HepG2 (cell line): ENCODE results near the gene SERINC4. TPM values are rescaled to one million over a fixed set of nuclear protein-coding genes. Genes with fewer than 3 reads are reported as not detected.

ENCODE experiments used
- ADNP ChIP-seq: sonication (generic); formaldehyde crosslinking; IDR thresholded peaks from 2 replicates; pipeline ENCODE4 v1.4.0; 2020; ENCODE audit warnings: missing genetic modification reagents
- DNMT1 ChIP-seq: sonication (generic); formaldehyde crosslinking; IDR thresholded peaks from 2 replicates; pipeline ENCODE4 v1.5.1; 2020; ENCODE audit warnings: mild to moderate bottlenecking, missing genetic modification reagents
- DPF2 ChIP-seq: sonication (generic); formaldehyde crosslinking; IDR thresholded peaks from 2 replicates; pipeline ENCODE4 v1.4.0; 2020; ENCODE audit warnings: mild to moderate bottlenecking, low read depth, missing genetic modification reagents, borderline replicate concordance
- HDAC2 ChIP-seq: sonication (generic); formaldehyde crosslinking; IDR thresholded peaks from 2 replicates; pipeline ENCODE4 v1.4.0; 2020; ENCODE audit warnings: missing genetic modification reagents
- KLF15 ChIP-seq: sonication (generic); formaldehyde crosslinking; IDR thresholded peaks from 2 replicates; pipeline ENCODE4 v1.8.1; 2023; ENCODE audit warnings: borderline replicate concordance, mild to moderate bottlenecking, inconsistent platforms, missing genetic modification reagents, mixed read lengths
- KMT2A ChIP-seq: sonication (generic); formaldehyde crosslinking; IDR thresholded peaks from 2 replicates; pipeline ENCODE4 v1.4.0; 2020; ENCODE audit warnings: missing genetic modification reagents
- SALL1 ChIP-seq: sonication (generic); formaldehyde crosslinking; IDR thresholded peaks from 2 replicates; pipeline ENCODE4 v1.8.0; 2022; ENCODE audit warnings: mild to moderate bottlenecking, missing genetic modification reagents
- SETDB1 ChIP-seq: sonication (generic); formaldehyde crosslinking; IDR thresholded peaks from 2 replicates; pipeline ENCODE4 v1.5.1; 2020; ENCODE audit warnings: missing genetic modification reagents, mild to moderate bottlenecking, borderline replicate concordance
- U2AF1 ChIP-seq: fragments of 200-400 bp; formaldehyde crosslinking; optimal IDR thresholded peaks from 2 replicates; pipeline ENCODE3; 2017; ENCODE audit warnings: mild to moderate bottlenecking, low read depth, low read length
- ZC3H13 ChIP-seq: sonication (generic); formaldehyde crosslinking; IDR thresholded peaks from 2 replicates; pipeline ENCODE4 v1.8.1; 2023; ENCODE audit warnings: mild to moderate bottlenecking, missing genetic modification reagents, moderate library complexity
- ZMYM2 ChIP-seq: sonication (generic); formaldehyde crosslinking; IDR thresholded peaks from 2 replicates; pipeline ENCODE4 v1.8.0; 2022; ENCODE audit warnings: mild to moderate bottlenecking, missing genetic modification reagents
- ZNF10 ChIP-seq: sonication (generic); formaldehyde crosslinking; IDR thresholded peaks from 2 replicates; pipeline ENCODE4 v1.4.0; 2020; ENCODE audit warnings: mild to moderate bottlenecking, low read depth, missing genetic modification reagents, borderline replicate concordance
- ZNF20 ChIP-seq: sonication (generic); formaldehyde crosslinking; IDR thresholded peaks from 2 replicates; pipeline ENCODE4 v1.4.0; 2020; ENCODE audit warnings: mild to moderate bottlenecking, moderate library complexity, missing genetic modification reagents
- ZNF350 ChIP-seq: sonication (generic); formaldehyde crosslinking; IDR thresholded peaks from 2 replicates; pipeline ENCODE4 v1.4.0; 2020; ENCODE audit warnings: mild to moderate bottlenecking, low read depth, missing genetic modification reagents, borderline replicate concordance
- ZNF430 ChIP-seq: sonication (generic); formaldehyde crosslinking; IDR thresholded peaks from 2 replicates; pipeline ENCODE4 v1.9.0; 2021; ENCODE audit warnings: mild to moderate bottlenecking, missing genetic modification reagents
- ZNF484 ChIP-seq: sonication (generic); formaldehyde crosslinking; IDR thresholded peaks from 2 replicates; pipeline ENCODE4 v1.5.1; 2020; ENCODE audit warnings: mild to moderate bottlenecking, low read depth, missing genetic modification reagents, borderline replicate concordance
- polyA plus RNA-seq, 8 experiments: library from polyadenylated mRNA; depleted of rRNA in 3 of 8; stranded (reverse) in 7 of 8; unstranded in 1 of 8; fragments of >200 nt; fragmentation: Illumina TruSeq in 4 of 8; extraction: Trizol in 4 of 8; gene quantifications; 2 replicates each; pipeline versions ENCODE4 v1.2.1 to v1.2.3, GENCODE V29; 2011 to 2016; ENCODE audit warnings: low read depth in 4 of 8, missing spikeins in 1 of 8, mixed read lengths in 1 of 8; ENCODE audit not compliant: insufficient read depth in 1 of 8
- total RNA-seq, 5 experiments: library from RNA; depleted of rRNA; stranded (reverse); fragments of >200 nt; fragmentation: Illumina TruSeq; extraction: Trizol; gene quantifications; 2 replicates each; pipeline ENCODE4 v1.2.3, GENCODE V29; 2016; ENCODE audit warnings: low read depth in 1 of 5
- TF ChIP-seq, protein P1 (sequence below): sonication (generic); formaldehyde crosslinking; IDR thresholded peaks from 2 replicates; pipeline ENCODE4 v1.4.0; 2020; ENCODE audit warnings: missing genetic modification reagents, borderline replicate concordance
- TF ChIP-seq, protein P2 (sequence below): sonication (generic); formaldehyde crosslinking; IDR thresholded peaks from 2 replicates; pipeline ENCODE4 v1.8.0; 2022; ENCODE audit warnings: mild to moderate bottlenecking, missing genetic modification reagents
- TF ChIP-seq, protein P3 (sequence below): sonication (generic); formaldehyde crosslinking; IDR thresholded peaks from 2 replicates; pipeline ENCODE4 v1.8.1; 2023; ENCODE audit warnings: mild to moderate bottlenecking, missing genetic modification reagents, borderline replicate concordance
- TF ChIP-seq, protein P4 (sequence below): sonication (generic); formaldehyde crosslinking; IDR thresholded peaks from 2 replicates; pipeline ENCODE4 v1.4.0; 2020; ENCODE audit warnings: mild to moderate bottlenecking, missing genetic modification reagents

The SERINC4 gene
- total and polyA plus RNA-seq, 2 of the 13 experiments (the other 11 are each of a cell fraction or from before 2014, with no cell fraction given) = not detected

DNA sequence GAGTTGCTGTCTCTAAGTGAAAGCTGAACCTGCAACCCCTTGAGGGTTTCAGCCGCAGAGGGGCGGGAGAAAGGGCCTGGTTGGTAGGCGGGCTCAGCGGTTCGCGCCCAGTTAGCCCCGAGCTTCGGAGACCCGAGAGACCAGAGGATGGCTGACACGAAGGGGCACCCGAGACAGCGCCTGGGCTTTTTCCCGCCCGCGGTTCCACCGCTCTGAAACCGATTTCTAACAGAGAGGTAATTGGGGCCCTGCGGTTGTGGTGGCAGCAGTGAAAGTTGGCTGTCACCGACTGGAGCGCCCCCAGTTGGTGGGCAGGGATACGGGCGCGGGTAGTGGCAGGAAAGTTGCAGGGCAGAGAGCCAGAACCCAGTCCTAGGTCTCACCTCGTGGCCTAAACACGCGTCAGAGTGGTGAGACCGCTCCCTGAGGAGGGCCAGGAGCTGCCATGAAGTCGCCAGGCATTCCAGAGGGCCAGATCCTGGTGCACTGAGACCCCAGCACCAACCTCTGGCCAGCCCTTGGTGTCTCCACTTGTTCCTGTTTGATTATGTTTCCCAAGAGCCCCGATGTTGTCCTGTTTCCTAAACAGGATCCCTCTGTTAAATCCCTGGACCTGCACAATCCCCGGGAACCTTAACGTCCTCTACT, 22.6 kb downstream of the SERINC4 start (continued):
- TF ChIP-seq, protein P1, sequence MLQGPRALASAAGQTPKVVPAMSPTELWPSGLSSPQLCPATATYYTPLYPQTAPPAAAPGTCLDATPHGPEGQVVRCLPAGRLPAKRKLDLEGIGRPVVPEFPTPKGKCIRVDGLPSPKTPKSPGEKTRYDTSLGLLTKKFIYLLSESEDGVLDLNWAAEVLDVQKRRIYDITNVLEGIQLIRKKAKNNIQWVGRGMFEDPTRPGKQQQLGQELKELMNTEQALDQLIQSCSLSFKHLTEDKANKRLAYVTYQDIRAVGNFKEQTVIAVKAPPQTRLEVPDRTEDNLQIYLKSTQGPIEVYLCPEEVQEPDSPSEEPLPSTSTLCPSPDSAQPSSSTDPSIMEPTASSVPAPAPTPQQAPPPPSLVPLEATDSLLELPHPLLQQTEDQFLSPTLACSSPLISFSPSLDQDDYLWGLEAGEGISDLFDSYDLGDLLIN = no peak
- TF ChIP-seq ZC3H13 (peak; percentile 71; the same call in 1 of the 2 replicates), DPF2 (CRISPR knock-in tag) (0 out of 2 replicates have a peak, but pooled peaks have one; percentile 17), U2AF1 (peak; percentile 39), KLF15 (no peak), ZNF484 (CRISPR knock-in tag) (no peak; the same call in 1 of the 2 replicates), DNMT1 (no peak), HDAC2 (CRISPR knock-in tag) (peak; percentile 39; the same call in 1 of the 2 replicates), ZNF350 (CRISPR knock-in tag) (peak; percentile 21; the same call in 1 of the 2 replicates), ZMYM2 (CRISPR knock-in tag) (peak; percentile 70; the same call in 1 of the 2 replicates), SALL1 (CRISPR knock-in tag) (peak; percentile 81), ZNF20 (CRISPR knock-in tag) (no peak), SETDB1 (CRISPR knock-in tag) (no peak), KMT2A (CRISPR knock-in tag) (peak; percentile 46; the same call in 1 of the 2 replicates), ZNF430 (peak; percentile 75; the same call in 1 of the 2 replicates), ZNF10 (CRISPR knock-in tag) (no peak), ADNP (0 out of 2 replicates have a peak, but pooled peaks have one; percentile 55)
- TF ChIP-seq, protein P2, sequence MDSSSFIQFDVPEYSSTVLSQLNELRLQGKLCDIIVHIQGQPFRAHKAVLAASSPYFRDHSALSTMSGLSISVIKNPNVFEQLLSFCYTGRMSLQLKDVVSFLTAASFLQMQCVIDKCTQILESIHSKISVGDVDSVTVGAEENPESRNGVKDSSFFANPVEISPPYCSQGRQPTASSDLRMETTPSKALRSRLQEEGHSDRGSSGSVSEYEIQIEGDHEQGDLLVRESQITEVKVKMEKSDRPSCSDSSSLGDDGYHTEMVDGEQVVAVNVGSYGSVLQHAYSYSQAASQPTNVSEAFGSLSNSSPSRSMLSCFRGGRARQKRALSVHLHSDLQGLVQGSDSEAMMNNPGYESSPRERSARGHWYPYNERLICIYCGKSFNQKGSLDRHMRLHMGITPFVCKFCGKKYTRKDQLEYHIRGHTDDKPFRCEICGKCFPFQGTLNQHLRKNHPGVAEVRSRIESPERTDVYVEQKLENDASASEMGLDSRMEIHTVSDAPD (CRISPR knock-in tag) = no peak
- TF ChIP-seq, protein P3, sequence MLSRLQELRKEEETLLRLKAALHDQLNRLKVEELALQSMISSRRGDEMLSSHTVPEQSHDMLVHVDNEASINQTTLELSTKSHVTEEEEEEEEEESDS (CRISPR knock-in tag) = no peak
- TF ChIP-seq, protein P4, sequence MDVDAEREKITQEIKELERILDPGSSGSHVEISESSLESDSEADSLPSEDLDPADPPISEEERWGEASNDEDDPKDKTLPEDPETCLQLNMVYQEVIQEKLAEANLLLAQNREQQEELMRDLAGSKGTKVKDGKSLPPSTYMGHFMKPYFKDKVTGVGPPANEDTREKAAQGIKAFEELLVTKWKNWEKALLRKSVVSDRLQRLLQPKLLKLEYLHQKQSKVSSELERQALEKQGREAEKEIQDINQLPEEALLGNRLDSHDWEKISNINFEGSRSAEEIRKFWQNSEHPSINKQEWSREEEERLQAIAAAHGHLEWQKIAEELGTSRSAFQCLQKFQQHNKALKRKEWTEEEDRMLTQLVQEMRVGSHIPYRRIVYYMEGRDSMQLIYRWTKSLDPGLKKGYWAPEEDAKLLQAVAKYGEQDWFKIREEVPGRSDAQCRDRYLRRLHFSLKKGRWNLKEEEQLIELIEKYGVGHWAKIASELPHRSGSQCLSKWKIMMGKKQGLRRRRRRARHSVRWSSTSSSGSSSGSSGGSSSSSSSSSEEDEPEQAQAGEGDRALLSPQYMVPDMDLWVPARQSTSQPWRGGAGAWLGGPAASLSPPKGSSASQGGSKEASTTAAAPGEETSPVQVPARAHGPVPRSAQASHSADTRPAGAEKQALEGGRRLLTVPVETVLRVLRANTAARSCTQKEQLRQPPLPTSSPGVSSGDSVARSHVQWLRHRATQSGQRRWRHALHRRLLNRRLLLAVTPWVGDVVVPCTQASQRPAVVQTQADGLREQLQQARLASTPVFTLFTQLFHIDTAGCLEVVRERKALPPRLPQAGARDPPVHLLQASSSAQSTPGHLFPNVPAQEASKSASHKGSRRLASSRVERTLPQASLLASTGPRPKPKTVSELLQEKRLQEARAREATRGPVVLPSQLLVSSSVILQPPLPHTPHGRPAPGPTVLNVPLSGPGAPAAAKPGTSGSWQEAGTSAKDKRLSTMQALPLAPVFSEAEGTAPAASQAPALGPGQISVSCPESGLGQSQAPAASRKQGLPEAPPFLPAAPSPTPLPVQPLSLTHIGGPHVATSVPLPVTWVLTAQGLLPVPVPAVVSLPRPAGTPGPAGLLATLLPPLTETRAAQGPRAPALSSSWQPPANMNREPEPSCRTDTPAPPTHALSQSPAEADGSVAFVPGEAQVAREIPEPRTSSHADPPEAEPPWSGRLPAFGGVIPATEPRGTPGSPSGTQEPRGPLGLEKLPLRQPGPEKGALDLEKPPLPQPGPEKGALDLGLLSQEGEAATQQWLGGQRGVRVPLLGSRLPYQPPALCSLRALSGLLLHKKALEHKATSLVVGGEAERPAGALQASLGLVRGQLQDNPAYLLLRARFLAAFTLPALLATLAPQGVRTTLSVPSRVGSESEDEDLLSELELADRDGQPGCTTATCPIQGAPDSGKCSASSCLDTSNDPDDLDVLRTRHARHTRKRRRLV = no peak
